ENCODE data around the gene IDI1.

DNA sequence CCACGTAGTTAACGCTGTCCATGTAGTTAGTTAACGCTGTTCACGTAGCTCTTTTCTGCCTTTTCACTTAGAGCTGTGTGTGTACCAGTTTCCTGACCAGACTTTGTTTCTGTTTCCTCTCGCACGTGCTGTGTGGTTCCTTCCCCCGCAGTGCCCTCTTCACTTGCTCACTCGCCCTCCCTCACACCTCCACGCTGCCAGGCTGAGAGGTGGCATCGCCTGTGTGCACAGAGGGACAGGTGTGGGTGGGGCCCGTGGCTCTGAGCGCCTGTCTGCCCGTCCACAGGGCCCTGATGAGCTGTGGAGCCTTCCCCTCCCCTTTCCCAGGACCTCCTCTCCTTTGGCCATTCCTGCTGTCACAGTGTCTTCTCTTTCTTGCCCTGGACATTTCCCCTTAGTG lies 37.9 kb upstream of the IDI1 start:
- TF ChIP-seq, protein P1, sequence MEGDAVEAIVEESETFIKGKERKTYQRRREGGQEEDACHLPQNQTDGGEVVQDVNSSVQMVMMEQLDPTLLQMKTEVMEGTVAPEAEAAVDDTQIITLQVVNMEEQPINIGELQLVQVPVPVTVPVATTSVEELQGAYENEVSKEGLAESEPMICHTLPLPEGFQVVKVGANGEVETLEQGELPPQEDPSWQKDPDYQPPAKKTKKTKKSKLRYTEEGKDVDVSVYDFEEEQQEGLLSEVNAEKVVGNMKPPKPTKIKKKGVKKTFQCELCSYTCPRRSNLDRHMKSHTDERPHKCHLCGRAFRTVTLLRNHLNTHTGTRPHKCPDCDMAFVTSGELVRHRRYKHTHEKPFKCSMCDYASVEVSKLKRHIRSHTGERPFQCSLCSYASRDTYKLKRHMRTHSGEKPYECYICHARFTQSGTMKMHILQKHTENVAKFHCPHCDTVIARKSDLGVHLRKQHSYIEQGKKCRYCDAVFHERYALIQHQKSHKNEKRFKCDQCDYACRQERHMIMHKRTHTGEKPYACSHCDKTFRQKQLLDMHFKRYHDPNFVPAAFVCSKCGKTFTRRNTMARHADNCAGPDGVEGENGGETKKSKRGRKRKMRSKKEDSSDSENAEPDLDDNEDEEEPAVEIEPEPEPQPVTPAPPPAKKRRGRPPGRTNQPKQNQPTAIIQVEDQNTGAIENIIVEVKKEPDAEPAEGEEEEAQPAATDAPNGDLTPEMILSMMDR (IDR thresholded peaks at IDR 0.05), result no peak
- TF ChIP-seq POLR2A (IDR thresholded peaks at IDR 0.05), result no peak
